ENCODE results near the gene GALNT2. TPM values are rescaled to one million over a fixed set of nuclear protein-coding genes. Genes with fewer than 3 reads are reported as not detected.

The GALNT2 gene
- total and polyA plus RNA-seq, 9 of the 15 experiments (the other 6 are each of a cell fraction or from before 2014, with no cell fraction given): 1.6 to 106 (median 51.9) TPM

- in situ Hi-C loops (cut with MboI): no loop called here
- peaks cover 34 to 43% of the 10 kb centered on the region in 2 experiments; a peak in 4 of 5 replicates for H3K4me1 ChIP-seq (replicated peaks in 1 of 2; ENCODE audit: control insufficient read depth in 2 of 2, insufficient read depth in 2 of 2, low read length in 2 of 2)
- H3K9me3 ChIP-seq (replicated peaks; ENCODE audit: control insufficient read depth, insufficient read depth, low read depth, low read length): no peaks in the 10 kb centered on the region
- H3K9ac ChIP-seq (ENCODE audit: insufficient read depth in 1 of 2, low read depth in 2 of 2, low read length in 2 of 2): peak overlapping the region in 1 of 2 experiments; percentile 76; a peak in 1 of 4 replicates
- DNase-seq (ENCODE audit: extremely low read depth in 1 of 4, low spot score in 3 of 4) (no peak), ATAC-seq (peak; percentile 17; the same call in 2 of the 3 replicates), FAIRE-seq (no peak)
- ChIA-PET CTCF (ENCODE audit: low intra/inter-chr PET ratio) (interaction anchor here (0.5 kb wide), 1 partner anchor 21 kb away, joined by 3 read pairs; no protein-coding TSS in a partner anchor), POLR2A (interaction anchor here (0.8 to 1.6 kb wide), 3 partner anchors 9 to 32 kb away, joined by 3 to 8 read pairs (median 5); no protein-coding TSS in a partner anchor)
- no peaks in the 10 kb centered on the region for H3K9me1 ChIP-seq (ENCODE audit: control insufficient read depth, insufficient read depth, low read length)
- peaks cover 42% of the 10 kb centered on the region; the same call in 2 of the 3 replicates for H3K36me3 ChIP-seq (ENCODE audit: control insufficient read depth, insufficient read depth, low read length)
- no TSS peak for BruUV-seq (replicated peaks)
- no peak overlapping the region for H2AFZ ChIP-seq (ENCODE audit: low read depth, low read length)
- H3K4me2 ChIP-seq (ENCODE audit: insufficient read depth, low read length): no peak overlapping the region
- H4K20me1 ChIP-seq (replicated peaks; ENCODE audit: control insufficient read depth, insufficient read depth, low read length): peaks cover 13% of the 10 kb centered on the region; the same call in 1 of the 2 replicates
- peaks cover 90% of the 10 kb centered on the region for H3K79me2 ChIP-seq (ENCODE audit: control insufficient read depth, insufficient read depth, low read length)
- H3K27ac ChIP-seq (ENCODE audit: extremely low read depth, low read depth, low read length): no peak overlapping the region
- H3K4me3 ChIP-seq: no peak overlapping the region
- intact Hi-C loops (cut with micrococcal nuclease): no loop called here
- WGBS (ENCODE audit: insufficient coverage, low coverage, missing lambda C conversion rate): 72% methylated on average over 4 of the region's 4 CpGs
- no peaks in the 10 kb centered on the region for H3K27me3 ChIP-seq (ENCODE audit: control insufficient read depth in 2 of 2, insufficient read depth in 2 of 2, low read length in 2 of 2)
- TF ChIP-seq RREB1 (CRISPR knock-in tag; IDR thresholded peaks at IDR 0.05): no peak
- no peak for TF ChIP-seq CBX5 (IDR thresholded peaks at IDR 0.05; ENCODE audit: borderline replicate concordance, low read depth)
- no peak for TF ChIP-seq ID3 (CRISPR knock-in tag; IDR thresholded peaks at IDR 0.05)
- no peak for TF ChIP-seq ID3 (tag; IDR thresholded peaks at IDR 0.05)
- TF ChIP-seq ZNF347 (CRISPR knock-in tag; IDR thresholded peaks at IDR 0.05; ENCODE audit: low read depth): no peak
- TF ChIP-seq DACH1 (IDR thresholded peaks at IDR 0.05; ENCODE audit: partially characterized antibody): peak; percentile 39
- no peak for TF ChIP-seq MXI1 (IDR thresholded peaks at IDR 0.05; ENCODE audit: low read depth, low read length)
- TF ChIP-seq TAL1 (IDR thresholded peaks at IDR 0.05): no peak
- peak; percentile 2 for TF ChIP-seq RBBP5 (IDR thresholded peaks at IDR 0.05; ENCODE audit: borderline replicate concordance, insufficient read depth, low read length, poor library complexity, severe bottlenecking)
- peak; percentile 34; the same call in 1 of the 2 replicates for TF ChIP-seq TFAP4 (CRISPR knock-in tag; IDR thresholded peaks at IDR 0.05; ENCODE audit: borderline replicate concordance)
- no peak for TF ChIP-seq PTTG1 (tag; IDR thresholded peaks at IDR 0.05; ENCODE audit: low read depth)
- no peak for TF ChIP-seq GATAD2B (IDR thresholded peaks at IDR 0.05; ENCODE audit: borderline replicate concordance)
- 0 out of 2 replicates have a peak, but pooled peaks have one; percentile 22 for TF ChIP-seq CBFA2T3 (IDR thresholded peaks at IDR 0.05)
- TF ChIP-seq ARID3A (IDR thresholded peaks at IDR 0.05; ENCODE audit: borderline replicate concordance, low read depth, low read length): no peak
Observed at GRCh38 chr1:230113235-230113592, 46.2 kb downstream of the GALNT2 start.

All from K562 (cell line).